OCI-LY7 (cell line): ENCODE data around the gene GRIPAP1. TPM values are rescaled to one million over a fixed set of nuclear protein-coding genes. Genes with fewer than 3 reads are reported as not detected.

Experiments
- BruUV-seq: library from RNA; stranded (reverse); fragments of 400-500 nt; replicated peaks from 2 replicates; lab custom pipeline; 2021; lab: Mats Ljungman, UMichigan
- CTCF ChIA-PET: fragments of 300-600 bp; sonication (Branson Sonifier 250); formaldehyde crosslinking; loops from one replicate; lab custom pipeline; 2022; ENCODE audit warnings: antibody characterized with exemption; ENCODE audit not compliant: unreplicated experiment; lab: Charles Lee
- POLR2A ChIA-PET: fragments of 300-600 bp; sonication (Branson Sonifier 250); formaldehyde crosslinking; loops from one replicate; lab custom pipeline; 2022; ENCODE audit warnings: antibody characterized with exemption; lab: Charles Lee
- DNase-seq: peaks from one replicate; pipeline ENCODE4 v3.0.0-alpha.2; 2015; ENCODE audit warnings: low spot score
- H2AFZ ChIP-seq: fragments of 200-600 bp; sonication (generic), shearing (Covaris generic); 2 replicates; pipeline ENCODE4 v1.6.1; 2014; ENCODE audit warnings: mild to moderate bottlenecking, antibody characterized with exemption, low read length, moderate library complexity
- H3K27ac ChIP-seq: fragments of 200-600 bp; sonication (generic); 2 replicates; pipeline ENCODE4 v1.5.1; 2014; ENCODE audit warnings: mixed run types, low read depth, mild to moderate bottlenecking, moderate library complexity, low read length, inconsistent platforms; ENCODE audit not compliant: poor library complexity, severe bottlenecking
- H3K36me3 ChIP-seq: fragments of 200-600 bp; sonication (generic); 2 replicates; pipeline ENCODE4 v1.6.1; 2014; ENCODE audit warnings: mild to moderate bottlenecking, antibody characterized with exemption, low read length, moderate library complexity, mixed read lengths; ENCODE audit not compliant: insufficient read depth
- H3K4me1 ChIP-seq: fragments of 200-600 bp; sonication (generic); 2 replicates; pipeline ENCODE4 v1.5.1; 2014; ENCODE audit warnings: mild to moderate bottlenecking, low read length; ENCODE audit not compliant: insufficient read depth, poor library complexity, severe bottlenecking
- H3K4me2 ChIP-seq: fragments of 200-600 bp; sonication (generic); 2 replicates; pipeline ENCODE4 v1.6.1; 2014; ENCODE audit warnings: mild to moderate bottlenecking, low read length
- H3K4me3 ChIP-seq: fragments of 200-600 bp; sonication (generic); 2 replicates; pipeline ENCODE4 v1.5.1; 2014; ENCODE audit warnings: mild to moderate bottlenecking, low read depth, low read length; ENCODE audit not compliant: poor library complexity, severe bottlenecking
- H3K79me2 ChIP-seq: fragments of 200-600 bp; sonication (generic); 2 replicates; pipeline ENCODE4 v1.6.1; 2016; ENCODE audit warnings: low read depth, mild to moderate bottlenecking, low read length, moderate library complexity, mixed read lengths; ENCODE audit not compliant: insufficient read depth
- H3K9me2 ChIP-seq: fragments of 200-600 bp; sonication (generic); 2 replicates; pipeline ENCODE4 v1.6.1; 2016; ENCODE audit warnings: mild to moderate bottlenecking, low read length, mixed read lengths; ENCODE audit not compliant: insufficient read depth
- H3K9me3 ChIP-seq: fragments of 200-600 bp; sonication (generic); 2 replicates; pipeline ENCODE4 v1.6.1; 2014; ENCODE audit warnings: mild to moderate bottlenecking, mixed run types, low read length, mixed read lengths
- H4K20me1 ChIP-seq: fragments of 200-600 bp; sonication (generic); 2 replicates; pipeline ENCODE4 v1.6.1; 2014; ENCODE audit warnings: mild to moderate bottlenecking, antibody characterized with exemption, low read length, moderate library complexity, mixed read lengths; ENCODE audit not compliant: insufficient read depth
- EZH2phosphoT487 ChIP-seq: fragments of 200-600 bp; sonication (generic); IDR thresholded peaks from 2 replicates; pipeline ENCODE4 v1.6.1; 2018; ENCODE audit warnings: low read depth, borderline replicate concordance, mild to moderate bottlenecking, mixed run types, antibody characterized with exemption, low read length, moderate library complexity, mixed read lengths
- intact Hi-C: fragments of 100-400 bp; cut with micrococcal nuclease; formaldehyde crosslinking; loops from one replicate; pipeline ENCODE4 v1.10.0; 2022; ENCODE audit not compliant: unreplicated experiment
- total RNA-seq, 2 experiments: library from RNA; depleted of rRNA in 1 of 2; stranded (reverse); fragments of >200 nt in 1 of 2; shearing (Covaris generic) in 1 of 2; gene quantifications; 2 replicates each; pipeline ENCODE4 v1.2.3, GENCODE V29; 2014 to 2022
- TF ChIP-seq, protein P1 (sequence below): fragments of 200-600 bp; sonication (generic); conservative IDR thresholded peaks from 2 replicates; pipeline ENCODE4 v1.5.1; 2014; ENCODE audit warnings: mild to moderate bottlenecking, antibody characterized with exemption, low read length, moderate library complexity, mixed read lengths

Gene GRIPAP1
- total RNA-seq, 2 experiments from 2014 or later = 27.5 to 95.9 TPM

GRCh38 chrX:48998391-48998790 lies 3.7 kb downstream of the GRIPAP1 start:
- Histone ChIP-seq H3K9me3 (no peaks in the 10 kb centered on the region), H3K79me2 (peaks cover 10% of the 10 kb centered on the region; the same call in 1 of the 2 replicates), H3K4me1 (peaks cover 12% of the 10 kb centered on the region), H2AFZ (no peak overlapping the region), H3K4me2 (no peak overlapping the region), H3K36me3 (peaks cover 54% of the 10 kb centered on the region), H3K27ac (no peak overlapping the region), H4K20me1 (no peaks in the 10 kb centered on the region), H3K9me2 (no peaks in the 10 kb centered on the region), H3K4me3 (no peak overlapping the region)
- no peak for TF ChIP-seq EZH2phosphoT487
- TF ChIP-seq, protein P1, sequence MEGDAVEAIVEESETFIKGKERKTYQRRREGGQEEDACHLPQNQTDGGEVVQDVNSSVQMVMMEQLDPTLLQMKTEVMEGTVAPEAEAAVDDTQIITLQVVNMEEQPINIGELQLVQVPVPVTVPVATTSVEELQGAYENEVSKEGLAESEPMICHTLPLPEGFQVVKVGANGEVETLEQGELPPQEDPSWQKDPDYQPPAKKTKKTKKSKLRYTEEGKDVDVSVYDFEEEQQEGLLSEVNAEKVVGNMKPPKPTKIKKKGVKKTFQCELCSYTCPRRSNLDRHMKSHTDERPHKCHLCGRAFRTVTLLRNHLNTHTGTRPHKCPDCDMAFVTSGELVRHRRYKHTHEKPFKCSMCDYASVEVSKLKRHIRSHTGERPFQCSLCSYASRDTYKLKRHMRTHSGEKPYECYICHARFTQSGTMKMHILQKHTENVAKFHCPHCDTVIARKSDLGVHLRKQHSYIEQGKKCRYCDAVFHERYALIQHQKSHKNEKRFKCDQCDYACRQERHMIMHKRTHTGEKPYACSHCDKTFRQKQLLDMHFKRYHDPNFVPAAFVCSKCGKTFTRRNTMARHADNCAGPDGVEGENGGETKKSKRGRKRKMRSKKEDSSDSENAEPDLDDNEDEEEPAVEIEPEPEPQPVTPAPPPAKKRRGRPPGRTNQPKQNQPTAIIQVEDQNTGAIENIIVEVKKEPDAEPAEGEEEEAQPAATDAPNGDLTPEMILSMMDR = peak; percentile 39
- no peak for DNase-seq
- intact Hi-C loops = no loop called here
- ChIA-PET POLR2A (no interaction called here), CTCF (no interaction called here)
- no TSS peak for BruUV-seq

DNA sequence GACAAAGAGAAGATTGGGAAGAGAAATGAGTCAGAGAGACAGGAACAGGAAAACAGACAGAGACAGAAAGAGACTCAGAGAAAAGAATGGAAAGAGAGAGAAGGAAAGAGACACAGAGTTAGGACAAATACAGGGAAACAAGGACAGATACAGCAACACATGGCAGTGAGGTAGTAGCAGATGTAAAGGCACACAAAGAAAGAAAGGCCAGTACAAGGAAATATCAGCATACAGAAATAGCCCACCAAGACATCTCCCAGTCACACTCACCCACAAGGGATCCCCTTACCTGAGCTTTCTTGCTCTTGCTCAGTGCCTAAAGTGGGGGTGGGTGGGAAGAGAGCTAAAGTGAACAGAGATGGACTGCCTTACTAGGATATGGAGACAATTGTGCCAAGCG lies 4.2 kb downstream of the GRIPAP1 start:
- CTCF ChIA-PET = no interaction called here
- no peak for TF ChIP-seq EZH2phosphoT487
- TF ChIP-seq, protein P1 = no peak
- no peak overlapping the region for H3K4me2 ChIP-seq
- no peak for DNase-seq
- H3K4me1 ChIP-seq = peaks cover 8% of the 10 kb centered on the region
- BruUV-seq = no TSS peak
- H2AFZ ChIP-seq = no peak overlapping the region
- H3K27ac ChIP-seq = no peak overlapping the region
- peaks cover 10% of the 10 kb centered on the region; the same call in 1 of the 2 replicates for H3K79me2 ChIP-seq
- H3K4me3 ChIP-seq = no peak overlapping the region
- intact Hi-C loops = no loop called here
- H4K20me1 ChIP-seq = no peaks in the 10 kb centered on the region
- no peaks in the 10 kb centered on the region for H3K9me2 ChIP-seq
- POLR2A ChIA-PET = no interaction called here
- peaks cover 56% of the 10 kb centered on the region for H3K36me3 ChIP-seq
- H3K9me3 ChIP-seq = no peaks in the 10 kb centered on the region

DNA sequence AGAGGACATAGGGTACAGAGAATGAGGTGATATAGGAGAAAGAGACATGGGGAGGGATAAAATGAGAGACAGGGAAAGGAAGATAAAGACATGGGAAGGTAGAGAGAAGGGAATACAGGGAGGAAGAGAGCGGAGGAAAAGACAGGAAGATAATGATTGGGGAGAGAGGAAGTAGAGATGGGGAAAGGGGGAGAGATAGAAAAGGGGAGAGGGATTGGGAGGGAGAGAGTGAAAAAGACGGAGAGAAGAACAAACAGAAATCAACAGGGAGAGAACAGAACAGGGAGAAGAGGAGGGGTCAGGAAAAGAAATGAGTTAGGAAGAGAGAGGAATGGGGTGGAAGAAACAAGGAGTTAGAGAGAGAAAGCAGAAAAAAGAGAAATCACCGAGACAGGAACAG lies 4.6 kb downstream of the GRIPAP1 start:
- Histone ChIP-seq H3K4me1 (peaks cover 5% of the 10 kb centered on the region), H3K4me2 (no peak overlapping the region), H3K36me3 (peaks cover 56% of the 10 kb centered on the region), H3K9me3 (no peaks in the 10 kb centered on the region), H3K4me3 (no peak overlapping the region), H3K9me2 (no peaks in the 10 kb centered on the region), H2AFZ (no peak overlapping the region), H3K27ac (no peak overlapping the region), H4K20me1 (no peaks in the 10 kb centered on the region), H3K79me2 (peaks cover 10% of the 10 kb centered on the region; the same call in 1 of the 2 replicates)
- TF ChIP-seq, protein P1 = no peak
- TF ChIP-seq EZH2phosphoT487 = no peak
- no TSS peak for BruUV-seq
- no peak for DNase-seq
- ChIA-PET POLR2A (no interaction called here), CTCF (no interaction called here)
- intact Hi-C loops = no loop called here
